ENCODE data around the gene PDZD8.

PDZD8 gene

DNA sequence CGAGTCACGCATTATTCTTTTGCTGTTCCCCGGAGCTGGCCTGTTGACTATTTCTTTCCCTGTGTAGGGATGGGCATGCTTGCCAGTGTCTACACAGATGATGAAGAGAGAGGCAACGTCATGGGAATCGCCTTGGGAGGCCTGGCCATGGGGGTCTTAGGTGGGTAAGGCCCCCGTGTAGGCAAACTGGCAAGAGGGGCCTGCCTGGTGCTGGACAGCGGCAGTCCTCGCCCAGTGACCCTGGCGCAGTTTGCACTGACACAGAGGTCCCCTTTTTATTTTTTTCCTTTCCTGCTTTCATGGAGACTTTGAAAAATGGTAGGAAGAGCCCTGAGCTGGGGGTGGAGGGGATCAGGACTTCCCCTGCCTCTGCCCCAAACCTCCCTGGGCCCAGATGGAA is 120.9 kb downstream of the PDZD8 start:
- no peak overlapping the region for H3K27ac ChIP-seq
- TF ChIP-seq, protein P1, sequence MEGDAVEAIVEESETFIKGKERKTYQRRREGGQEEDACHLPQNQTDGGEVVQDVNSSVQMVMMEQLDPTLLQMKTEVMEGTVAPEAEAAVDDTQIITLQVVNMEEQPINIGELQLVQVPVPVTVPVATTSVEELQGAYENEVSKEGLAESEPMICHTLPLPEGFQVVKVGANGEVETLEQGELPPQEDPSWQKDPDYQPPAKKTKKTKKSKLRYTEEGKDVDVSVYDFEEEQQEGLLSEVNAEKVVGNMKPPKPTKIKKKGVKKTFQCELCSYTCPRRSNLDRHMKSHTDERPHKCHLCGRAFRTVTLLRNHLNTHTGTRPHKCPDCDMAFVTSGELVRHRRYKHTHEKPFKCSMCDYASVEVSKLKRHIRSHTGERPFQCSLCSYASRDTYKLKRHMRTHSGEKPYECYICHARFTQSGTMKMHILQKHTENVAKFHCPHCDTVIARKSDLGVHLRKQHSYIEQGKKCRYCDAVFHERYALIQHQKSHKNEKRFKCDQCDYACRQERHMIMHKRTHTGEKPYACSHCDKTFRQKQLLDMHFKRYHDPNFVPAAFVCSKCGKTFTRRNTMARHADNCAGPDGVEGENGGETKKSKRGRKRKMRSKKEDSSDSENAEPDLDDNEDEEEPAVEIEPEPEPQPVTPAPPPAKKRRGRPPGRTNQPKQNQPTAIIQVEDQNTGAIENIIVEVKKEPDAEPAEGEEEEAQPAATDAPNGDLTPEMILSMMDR (IDR thresholded peaks at IDR 0.05), result no peak
- no peak for DNase-seq
- no peak overlapping the region for H3K4me3 ChIP-seq
- no peaks in the 10 kb centered on the region for H3K9me3 ChIP-seq
- no peaks in the 10 kb centered on the region for H3K4me1 ChIP-seq
- intact Hi-C loops (cut with DNase I; ENCODE audit: low total_unique reads), result no loop called here
- H3K27me3 ChIP-seq, result peaks cover 0 to 21% of the 10 kb centered on the region in 2 donors
- no peaks in the 10 kb centered on the region for H3K36me3 ChIP-seq

DNA sequence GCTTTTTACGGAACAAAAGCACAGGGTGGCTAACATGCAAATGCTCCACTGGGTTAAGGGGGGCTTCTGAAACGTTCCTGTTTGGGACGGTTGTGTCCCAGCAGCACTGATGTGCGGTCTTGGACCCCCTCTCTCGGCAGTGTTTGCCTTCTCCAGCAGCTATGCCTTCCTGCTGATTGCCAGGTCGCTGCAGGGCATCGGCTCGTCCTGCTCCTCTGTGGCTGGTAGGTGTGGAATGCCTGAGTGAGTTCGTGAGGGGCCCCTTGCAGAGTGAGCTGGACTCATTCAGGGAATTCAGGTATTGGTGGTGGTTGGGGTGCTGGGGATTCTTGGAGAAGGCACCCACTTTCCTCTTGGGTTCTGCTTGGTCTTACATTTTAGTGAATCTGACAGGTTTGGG is 121.3 kb downstream of the PDZD8 start:
- no peaks in the 10 kb centered on the region for H3K36me3 ChIP-seq
- H3K27me3 ChIP-seq, result peaks cover 0 to 21% of the 10 kb centered on the region in 2 donors
- DNase-seq, result no peak
- H3K4me3 ChIP-seq, result no peak overlapping the region
- H3K9me3 ChIP-seq, result no peaks in the 10 kb centered on the region
- intact Hi-C loops (cut with DNase I; ENCODE audit: low total_unique reads), result no loop called here
- no peak overlapping the region for H3K27ac ChIP-seq
- TF ChIP-seq, protein P1 (IDR thresholded peaks at IDR 0.05), result no peak
- H3K4me1 ChIP-seq, result no peaks in the 10 kb centered on the region

DNA sequence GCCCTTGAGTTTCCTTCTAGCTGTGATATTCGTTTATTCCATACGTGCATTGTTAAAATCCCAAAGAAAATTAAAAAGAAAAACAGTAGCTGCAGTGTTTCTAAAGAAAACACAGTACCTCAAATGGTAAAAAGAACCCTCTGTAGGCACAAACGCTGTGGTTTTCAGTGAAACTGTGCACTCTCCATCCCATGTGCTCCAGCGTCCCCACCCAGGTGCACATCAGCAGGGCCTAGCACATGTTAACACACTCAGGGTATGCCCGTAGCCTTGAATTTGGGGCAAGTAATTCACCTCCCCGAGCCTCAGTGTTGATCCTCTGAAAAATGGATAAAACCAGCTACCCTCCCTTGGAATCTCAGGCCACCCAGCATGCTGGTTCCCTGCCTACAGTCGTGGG is 124.8 kb downstream of the PDZD8 start:
- peaks cover 0 to 34% of the 10 kb centered on the region in 2 donors for H3K27me3 ChIP-seq
- no peaks in the 10 kb centered on the region for H3K9me3 ChIP-seq
- TF ChIP-seq, protein P1 (IDR thresholded peaks at IDR 0.05), result no peak
- H3K36me3 ChIP-seq, result no peaks in the 10 kb centered on the region
- DNase-seq, result no peak
- H3K4me1 ChIP-seq, result no peaks in the 10 kb centered on the region
- intact Hi-C loops (cut with DNase I; ENCODE audit: low total_unique reads), result no loop called here
- H3K4me3 ChIP-seq, result no peak overlapping the region
- H3K27ac ChIP-seq, result no peak overlapping the region

DNA sequence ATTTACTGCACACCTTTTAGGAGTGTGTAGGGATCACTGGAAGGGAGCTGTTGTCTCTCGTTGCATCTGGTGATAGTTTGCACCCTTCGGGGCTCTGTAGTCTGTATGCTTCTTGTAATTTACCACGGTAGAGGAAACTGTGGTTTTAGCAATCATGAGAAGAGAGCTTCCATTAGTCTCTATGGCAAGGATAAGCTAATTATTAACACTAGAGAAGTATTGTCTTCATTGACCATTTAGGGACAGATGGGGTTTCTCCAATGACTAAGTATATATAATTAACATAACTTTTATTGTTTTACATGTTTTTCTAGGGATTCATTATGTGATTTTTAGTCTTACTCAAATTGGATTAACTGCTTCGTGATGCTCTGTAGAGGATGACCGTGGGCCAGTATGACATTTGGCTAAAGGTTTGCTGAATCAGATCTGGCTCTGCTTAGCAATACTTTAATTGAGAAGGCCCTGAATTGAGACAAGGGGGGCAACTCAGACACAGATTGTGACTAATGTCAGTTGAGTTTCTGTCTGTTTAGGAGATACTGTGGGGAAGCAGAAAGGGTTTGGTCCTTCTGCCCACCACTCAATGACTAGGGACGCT is 125.6 kb downstream of the PDZD8 start:
- intact Hi-C loops (cut with DNase I; ENCODE audit: low total_unique reads), result no loop called here
- DNase-seq, result no peak
- TF ChIP-seq, protein P1 (IDR thresholded peaks at IDR 0.05), result no peak
- Histone ChIP-seq H3K9me3 (no peaks in the 10 kb centered on the region), H3K36me3 (no peaks in the 10 kb centered on the region), H3K27ac (no peak overlapping the region), H3K27me3 (peaks cover 0 to 38% of the 10 kb centered on the region in 2 donors), H3K4me1 (no peaks in the 10 kb centered on the region), H3K4me3 (no peak overlapping the region)

DNA sequence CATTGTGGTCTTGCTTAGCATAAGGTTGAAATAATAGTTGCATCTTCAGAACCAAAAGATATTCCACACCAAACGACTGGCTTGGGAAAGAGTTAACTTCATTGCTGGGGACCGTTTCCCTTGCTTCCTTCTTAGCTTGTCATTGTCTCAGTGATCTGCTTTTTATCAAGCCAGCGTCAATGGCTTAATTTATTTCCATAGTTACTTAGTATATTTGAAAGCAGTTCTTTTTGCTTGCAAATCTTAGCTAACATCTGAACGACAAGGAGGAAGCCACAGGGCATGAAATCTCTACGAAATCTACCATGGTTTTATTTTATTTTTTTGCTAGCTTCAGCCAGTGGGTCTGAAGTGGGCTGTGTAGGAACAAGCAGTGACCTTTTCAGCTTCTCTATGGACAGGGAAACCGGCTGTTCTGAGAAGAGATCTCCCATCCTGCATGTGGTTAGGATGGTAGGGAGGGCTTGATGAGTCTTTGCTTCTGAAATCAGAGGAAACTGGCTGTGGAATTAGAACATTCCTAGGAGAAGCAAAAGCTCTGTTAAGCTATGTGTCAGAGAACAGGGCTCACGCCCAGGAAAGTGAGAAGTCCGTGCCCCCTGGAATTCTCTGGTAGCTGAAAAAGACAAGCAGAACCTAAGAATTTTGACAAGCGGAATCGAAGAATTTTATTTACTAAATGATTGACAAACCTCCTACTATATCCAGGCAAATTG is 126.3 kb downstream of the PDZD8 start:
- Histone ChIP-seq H3K27ac (no peak overlapping the region), H3K9me3 (no peaks in the 10 kb centered on the region), H3K4me1 (no peaks in the 10 kb centered on the region), H3K36me3 (no peaks in the 10 kb centered on the region), H3K27me3 (peaks cover 0 to 38% of the 10 kb centered on the region in 2 donors), H3K4me3 (no peak overlapping the region)
- DNase-seq, result no peak
- TF ChIP-seq, protein P1 (IDR thresholded peaks at IDR 0.05), result no peak
- intact Hi-C loops (cut with DNase I; ENCODE audit: low total_unique reads), result no loop called here
